Activated CD4-positive, alpha-beta T cell treated with anti-CD3 and anti-CD28 coated beads for 4 hours (primary cell): ENCODE measurements around the gene PSMF1.

Source experiments
- DNase-seq, 2 donors: peaks; one replicate each; pipeline ENCODE4 v3.0.0-alpha.2; 2020

Gene PSMF1

DNA sequence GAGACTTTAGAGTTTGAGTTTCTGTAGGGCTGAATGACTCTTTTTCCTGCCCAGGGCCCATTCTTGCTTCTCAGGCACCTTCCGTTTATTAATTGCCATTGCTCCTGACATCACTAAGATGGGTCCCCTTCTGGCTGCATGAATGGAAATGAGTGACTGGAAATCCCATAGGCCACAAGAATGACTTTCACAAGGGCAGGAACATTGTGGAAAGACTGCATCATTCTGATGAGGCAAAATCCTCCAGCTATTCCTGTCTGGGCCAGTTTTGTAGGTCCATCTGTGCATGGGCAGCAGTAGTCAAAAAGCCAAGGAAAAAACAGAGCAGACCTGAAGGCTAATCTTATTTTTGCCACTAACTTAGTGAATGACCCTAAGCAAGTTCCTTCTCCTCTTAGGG is 47.1 kb downstream of the PSMF1 start:
- DNase-seq: no peak

DNA sequence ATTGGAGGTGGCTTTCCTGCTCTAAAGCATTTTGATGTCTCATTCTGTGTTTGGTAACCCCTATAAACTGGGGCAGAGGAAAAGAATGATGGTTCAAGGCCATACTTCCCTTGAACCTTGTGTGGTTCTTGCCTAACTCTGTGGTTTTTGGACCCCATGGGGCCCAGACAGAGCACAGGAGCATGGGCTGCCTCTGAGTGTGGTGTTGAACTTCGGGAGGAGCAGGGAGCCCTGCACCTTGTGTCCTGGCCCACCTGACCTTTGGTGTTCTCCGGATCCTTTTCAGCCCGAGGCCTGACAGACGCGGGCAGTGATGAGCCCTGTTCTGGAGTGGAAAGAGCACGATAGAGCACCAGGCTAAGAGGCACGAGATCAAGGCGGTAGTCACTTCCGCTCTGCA is 47.5 kb downstream of the PSMF1 start:
- no peak for DNase-seq

DNA sequence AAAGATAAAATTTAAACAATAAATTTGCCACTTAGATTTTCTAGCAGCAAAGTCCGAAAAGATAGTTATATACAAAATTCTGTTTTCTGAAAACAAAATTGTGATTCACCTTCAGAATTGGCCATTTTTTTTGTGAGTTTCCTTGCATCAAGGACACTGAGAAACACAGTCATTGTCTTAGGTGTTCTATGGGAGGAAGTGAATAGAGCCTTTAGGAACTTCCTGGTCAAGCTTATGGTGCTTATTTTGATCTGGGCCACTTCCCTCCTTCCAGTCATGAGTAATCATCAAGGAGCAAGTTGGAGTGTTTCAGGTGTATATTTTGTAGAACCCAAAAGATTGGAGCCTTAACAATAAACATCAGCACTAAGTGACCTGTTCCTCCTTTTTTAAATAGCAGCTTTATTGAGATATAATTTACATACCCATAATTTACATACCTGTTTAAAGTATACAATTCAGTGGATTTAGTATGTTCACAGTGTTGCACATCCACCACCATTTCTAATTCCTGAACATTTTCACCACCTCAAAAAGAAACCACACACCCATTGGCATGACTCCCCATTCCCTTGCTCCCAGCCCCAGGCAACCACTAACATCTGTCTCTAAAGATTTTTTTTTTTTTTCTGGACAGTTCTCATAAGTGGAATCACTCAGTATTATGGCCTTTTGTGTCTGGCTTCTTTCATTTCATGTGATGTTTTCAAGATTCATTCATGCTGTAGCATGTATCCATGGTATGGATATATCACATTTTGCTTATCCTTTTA is 48.7 kb downstream of the PSMF1 start:
- DNase-seq: no peak

DNA sequence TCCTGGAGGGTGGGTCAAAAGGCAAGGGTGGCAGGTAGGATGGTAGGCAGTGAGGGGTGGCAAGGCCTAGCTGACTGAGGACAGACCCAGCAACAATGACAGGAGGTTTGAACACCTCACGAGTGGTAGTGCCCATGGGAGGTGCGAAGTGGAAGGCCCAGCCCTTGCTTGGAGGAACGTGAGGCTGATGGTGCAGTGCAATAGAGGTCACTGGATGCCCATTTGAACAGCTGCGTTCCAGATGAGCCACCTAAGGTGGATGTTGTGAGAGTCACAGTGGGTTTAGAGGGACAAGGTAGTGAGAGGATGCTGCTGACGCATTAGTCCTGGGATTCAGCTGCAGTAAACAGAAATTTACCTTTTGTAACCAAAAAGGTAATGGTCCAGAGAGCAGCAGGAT is 50.8 kb downstream of the PSMF1 start:
- no peak for DNase-seq

DNA sequence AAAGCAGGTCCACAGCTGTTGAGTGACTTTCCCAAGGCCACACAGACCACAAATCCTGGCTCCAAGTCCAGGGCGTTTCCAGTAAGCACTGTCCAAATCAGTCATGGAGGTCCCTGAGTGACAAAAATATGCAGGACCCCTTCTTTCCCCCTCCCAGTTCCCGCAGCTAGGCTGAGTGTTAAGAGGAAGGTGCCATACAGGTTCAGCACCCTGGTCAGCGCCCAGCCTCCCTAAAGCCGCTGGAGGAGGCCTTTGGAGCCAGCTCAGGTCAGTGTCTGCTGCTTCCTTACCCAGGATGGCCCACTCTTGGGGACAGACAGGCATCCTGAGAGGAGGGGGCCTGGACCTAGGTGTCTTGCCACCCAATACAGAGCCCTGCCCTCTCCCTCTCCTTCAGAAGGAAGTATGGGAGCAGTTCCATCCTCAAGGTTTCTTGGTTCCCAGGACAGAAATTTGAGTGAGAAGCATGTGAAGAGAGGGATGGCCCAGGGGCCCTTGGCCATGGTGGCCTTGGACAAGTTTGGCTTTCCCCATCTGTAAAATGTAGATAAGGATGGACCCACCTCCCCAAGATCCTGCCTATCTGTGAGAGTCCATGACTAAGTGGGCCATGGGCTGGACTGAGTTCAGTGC is 53.2 kb downstream of the PSMF1 start:
- DNase-seq: no peak

DNA sequence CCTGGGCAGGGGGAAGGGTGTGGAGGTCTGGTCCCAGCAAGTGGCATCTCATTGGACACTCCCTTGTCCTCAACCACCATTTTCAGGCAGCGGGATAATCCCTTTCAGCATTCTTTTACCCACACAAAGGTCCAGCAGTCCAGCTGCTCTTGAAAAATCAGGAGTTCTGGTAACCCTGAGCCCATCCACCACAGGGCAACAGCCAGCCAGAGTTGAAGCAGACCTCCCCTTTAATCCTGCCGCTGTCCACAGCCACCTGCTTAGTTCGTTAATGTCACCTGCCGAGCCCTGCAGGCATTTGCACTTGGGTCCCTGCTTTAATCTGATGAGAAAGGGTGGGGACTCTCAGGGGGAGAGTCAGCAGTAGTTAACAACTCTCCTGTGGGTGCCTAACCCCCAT is 55.3 kb downstream of the PSMF1 start:
- DNase-seq: no peak

DNA sequence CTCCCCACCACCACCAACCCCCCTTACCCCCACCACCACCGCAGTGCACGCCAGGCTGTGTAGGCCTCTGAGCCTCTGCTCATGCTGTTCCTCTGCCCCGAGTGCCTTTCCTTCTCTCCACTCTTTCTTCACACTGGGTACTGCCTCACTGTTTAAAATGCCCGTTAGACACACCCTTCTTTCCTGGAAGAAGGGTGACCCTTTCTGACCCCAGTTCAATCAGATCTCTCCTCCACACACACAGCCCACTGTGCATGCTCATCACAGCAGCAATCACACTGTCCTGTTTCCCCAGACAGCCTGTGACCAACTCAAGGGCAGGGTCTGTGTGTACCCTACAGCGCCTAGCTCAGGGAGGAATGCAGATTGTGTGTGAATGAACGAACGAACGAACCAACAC is 56.4 kb downstream of the PSMF1 start:
- DNase-seq: no peak

DNA sequence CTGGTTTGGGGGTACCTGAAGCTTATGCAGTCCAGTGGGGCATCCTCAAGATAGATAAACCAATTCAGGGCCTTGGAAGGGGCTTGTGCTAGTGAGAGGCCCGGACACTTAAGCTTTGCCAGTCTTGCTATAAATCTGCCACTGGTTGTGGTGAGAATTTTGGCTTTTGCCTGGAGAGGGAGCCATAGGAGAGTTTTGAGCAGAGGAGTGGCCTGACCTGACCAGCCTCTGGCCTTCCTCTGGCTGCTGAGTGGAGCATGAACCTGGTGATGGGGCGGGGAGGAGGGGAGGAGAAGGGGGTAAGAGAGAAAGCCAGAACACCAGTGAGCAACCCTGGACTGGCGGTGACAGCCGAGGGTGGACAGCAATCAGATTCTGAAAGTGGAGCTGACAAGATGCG is 59.3 kb downstream of the PSMF1 start:
- no peak for DNase-seq

DNA sequence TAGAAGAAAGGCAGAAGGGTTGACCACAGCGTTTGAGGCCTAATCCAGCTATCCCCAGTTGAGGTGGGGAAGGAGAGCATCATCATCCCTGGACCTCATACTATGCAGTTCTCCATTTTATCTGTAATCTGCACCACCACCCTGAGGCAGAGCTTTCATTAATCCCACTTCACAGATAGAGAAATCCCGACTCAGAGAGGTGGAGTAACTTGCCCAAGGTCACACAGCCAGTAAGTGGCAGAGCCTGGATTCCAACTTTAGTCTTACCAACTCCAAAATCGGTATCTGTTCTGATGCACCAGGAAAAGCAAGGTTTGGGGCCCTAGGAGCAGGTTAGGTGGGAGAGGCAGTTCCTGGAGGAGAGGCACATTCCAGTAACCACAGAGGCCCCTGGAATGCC is 59.7 kb downstream of the PSMF1 start:
- no peak for DNase-seq

DNA sequence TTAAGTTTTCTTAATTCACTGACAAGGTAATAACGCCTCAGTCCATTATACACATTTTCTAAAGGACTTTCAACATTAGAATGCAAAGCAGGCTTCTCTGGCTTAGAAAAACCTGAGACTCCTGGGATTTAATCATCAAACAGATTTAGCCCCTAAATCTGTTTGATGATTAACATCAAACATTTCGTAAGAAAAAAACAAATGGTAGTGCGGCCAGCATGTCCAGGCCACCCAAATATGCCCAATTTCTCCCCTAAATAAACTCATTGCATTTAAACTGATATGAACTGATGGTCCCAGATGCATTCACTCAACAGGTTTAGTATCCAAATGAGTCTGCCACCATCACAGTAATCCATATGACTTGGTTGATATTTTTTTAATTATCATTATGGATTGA is 60.2 kb downstream of the PSMF1 start:
- DNase-seq: no peak

DNA sequence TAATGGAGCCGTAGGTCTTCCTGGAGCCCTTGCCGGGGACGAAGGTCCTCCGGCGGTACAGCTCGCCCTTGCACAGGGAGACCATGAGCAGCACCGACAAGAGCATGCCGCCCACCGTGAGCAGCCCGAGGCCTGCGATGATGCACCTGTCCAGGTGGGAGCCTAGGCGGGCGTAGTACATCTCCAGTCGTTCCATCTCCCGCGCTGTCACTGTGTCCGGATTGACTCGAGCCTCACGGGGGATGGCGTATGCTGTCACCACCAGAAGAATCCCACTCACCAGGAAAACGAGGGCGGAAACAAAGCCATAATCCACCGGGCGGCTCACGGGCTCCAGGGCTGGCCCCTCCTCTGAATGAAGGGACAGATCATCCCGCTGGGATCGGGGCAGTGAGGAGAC is 62.5 kb downstream of the PSMF1 start:
- no peak for DNase-seq

DNA sequence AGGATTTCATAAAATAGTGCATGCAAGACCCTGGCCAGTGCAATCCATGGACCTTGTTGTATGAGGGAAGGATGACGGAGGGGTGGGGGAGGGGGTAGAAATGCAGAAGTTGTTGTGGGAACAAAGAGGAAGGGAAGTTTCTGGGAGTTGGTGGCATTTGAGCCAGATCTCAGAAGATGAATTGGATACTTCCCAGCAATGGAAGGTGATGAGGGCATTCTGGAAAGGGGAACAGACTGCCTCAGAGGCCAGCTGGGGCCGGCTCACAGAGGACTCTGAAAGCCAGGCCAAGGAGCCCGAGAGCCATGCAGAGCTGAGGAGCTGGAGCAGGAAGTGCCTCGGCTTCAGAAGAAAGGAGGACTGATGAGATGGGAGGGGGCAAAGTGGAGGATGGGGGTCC is 63.7 kb downstream of the PSMF1 start:
- no peak for DNase-seq

DNA sequence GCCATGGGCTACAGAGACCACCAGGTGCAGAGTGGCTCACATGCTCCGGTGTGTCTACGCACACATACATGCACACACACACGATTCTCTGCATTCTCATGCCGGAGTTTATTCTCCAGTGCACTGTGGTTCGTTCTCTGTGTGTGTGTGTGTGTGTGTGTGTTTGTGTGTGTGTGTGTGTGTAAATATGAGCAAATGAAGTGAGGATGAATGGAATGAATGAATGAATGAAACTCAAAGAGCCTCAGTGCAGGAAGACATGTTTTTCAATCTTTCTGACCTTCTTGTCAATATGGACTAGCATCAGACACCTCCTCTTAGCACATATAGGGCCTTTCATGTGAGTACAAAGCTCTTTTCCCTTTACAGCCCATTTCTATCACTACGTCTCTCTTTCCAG is 64.8 kb downstream of the PSMF1 start:
- no peak for DNase-seq

DNA sequence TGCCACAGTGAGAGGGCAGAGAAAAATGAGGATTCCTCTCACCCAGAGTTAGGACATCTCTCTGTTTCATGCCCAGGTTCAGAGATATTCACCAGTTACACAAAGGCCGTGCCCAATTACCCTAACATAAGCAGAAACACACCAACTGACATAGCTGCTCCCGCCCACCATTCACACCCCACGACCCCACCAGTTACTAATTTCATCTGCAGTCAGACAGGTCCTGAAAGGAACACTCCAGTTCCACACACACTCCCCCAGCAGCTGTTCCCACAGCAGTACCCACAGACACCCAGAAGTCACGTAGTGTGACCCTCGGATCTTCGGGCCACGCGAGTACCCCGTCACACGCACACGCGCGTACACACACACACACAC is 65.8 kb downstream of the PSMF1 start:
- no peak for DNase-seq

DNA sequence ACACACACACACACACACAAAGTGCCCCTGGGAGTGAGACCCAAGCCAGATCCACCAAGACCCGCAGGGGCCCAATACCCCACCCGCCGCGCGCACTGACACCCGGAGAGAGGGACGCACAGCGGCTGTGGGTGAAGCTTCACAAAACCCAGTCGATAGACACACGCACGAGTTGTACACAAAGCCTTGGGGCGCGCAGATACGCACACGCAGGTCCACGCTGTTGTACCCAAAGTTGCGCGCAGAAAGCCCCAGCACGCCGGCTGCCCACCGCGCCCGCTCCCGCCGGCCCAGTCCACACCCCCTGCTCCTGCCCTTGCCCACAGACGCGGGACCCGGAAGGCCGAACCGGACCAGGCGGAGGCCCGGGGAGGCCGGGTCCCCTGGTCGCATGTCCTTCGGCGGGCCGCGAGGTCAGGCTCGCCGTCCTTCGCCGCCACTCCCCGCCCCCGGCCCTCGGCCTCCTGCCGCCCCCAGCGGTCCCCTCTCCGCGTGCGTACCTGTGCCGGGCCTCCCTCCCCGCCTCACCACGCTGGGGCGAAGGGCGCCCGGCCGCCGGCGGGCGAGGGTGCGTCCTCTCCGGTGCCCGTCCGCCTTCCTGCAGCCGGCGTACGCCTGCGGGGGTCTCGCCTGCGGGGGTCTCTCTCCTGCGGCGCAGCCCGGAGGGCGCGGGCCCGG is 66.4 kb downstream of the PSMF1 start, which contains the start of gene TMEM74B:
TSS of gene TMEM74B (minus strand) at position 344 of the 678 bp plus-strand sequence. CDS start 1,180 bp downstream, outside the sequence.
- no peak for DNase-seq

DNA sequence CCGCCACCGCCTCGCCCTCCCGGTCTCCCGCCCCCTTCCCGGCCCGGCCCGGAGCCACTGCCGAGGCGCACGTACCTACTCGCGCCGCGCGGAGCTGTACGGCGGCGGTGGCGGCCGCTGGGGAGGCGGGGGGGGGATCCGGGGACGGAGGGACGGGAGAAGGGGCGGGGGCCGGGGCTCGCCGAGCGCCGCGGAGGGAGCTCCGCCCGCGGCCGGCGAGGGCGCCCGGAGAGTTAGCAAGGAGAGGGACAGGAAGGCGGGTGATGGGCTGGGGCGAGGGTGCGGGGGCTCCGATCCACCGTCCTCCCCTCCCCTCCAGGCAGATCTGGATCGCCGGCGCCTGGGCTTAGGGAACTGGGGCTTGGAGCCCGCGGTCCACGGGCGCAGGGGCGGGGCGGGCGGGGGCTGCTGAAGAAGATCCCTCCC is 66.9 kb downstream of the PSMF1 start:
- DNase-seq: no peak

DNA sequence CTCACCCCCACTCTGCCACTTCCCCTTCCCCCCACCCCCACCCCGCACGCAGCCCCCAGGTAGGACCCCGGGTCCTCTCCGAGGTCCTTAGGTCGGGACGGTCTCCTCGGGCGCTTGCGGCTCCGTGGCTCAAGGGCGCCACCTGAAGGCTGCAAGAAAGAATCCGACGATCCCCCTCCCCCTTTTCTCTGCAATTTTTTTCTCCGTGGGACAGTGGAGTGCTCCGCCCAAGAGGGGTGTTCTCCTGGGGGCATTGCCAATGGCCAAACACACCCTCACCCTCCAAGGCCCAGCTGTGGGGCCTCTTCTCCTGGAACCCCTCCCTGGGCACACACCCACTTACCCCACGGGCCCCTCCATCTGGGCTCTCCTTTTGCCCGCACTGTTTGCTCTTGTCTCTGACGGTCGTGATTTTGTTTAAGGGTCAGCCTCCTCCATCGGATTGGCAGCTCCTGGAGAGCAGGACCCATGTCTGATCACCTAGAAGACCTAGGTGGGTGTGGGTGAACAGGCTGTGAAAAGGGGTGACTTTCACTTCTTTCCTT is 67.5 kb downstream of the PSMF1 start:
- peak; percentile 11 to 18 for DNase-seq

DNA sequence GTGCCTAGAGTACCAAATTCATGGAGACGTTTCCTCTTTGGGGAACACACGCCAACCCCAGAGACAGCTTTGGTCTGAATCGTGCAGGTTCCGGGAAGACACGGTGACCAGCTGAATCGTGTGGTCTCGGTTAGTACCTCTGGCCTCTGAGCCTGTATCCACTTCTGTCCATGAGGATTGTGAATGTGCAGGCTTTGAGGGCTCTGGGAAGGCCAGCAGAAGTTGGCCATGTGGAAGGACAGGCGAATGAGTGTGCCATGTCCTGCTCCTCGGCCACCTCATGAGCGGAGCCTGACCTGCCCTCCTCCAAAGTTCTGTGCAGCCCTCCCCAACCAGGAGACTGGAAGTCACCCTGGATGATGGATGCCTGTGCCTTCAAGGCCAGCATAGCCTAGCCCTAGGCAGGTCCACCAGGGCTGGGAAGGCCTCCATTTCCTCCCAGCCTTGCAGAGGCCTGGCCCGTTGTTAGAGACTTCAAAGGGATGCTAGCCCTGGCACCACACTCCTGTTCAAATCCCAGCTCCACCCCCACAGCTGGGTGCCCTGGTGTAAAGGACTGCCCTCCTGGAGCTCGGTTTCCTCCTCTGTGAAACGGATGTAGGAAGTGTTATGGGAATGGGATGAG is 68.1 kb downstream of the PSMF1 start:
- no peak for DNase-seq

DNA sequence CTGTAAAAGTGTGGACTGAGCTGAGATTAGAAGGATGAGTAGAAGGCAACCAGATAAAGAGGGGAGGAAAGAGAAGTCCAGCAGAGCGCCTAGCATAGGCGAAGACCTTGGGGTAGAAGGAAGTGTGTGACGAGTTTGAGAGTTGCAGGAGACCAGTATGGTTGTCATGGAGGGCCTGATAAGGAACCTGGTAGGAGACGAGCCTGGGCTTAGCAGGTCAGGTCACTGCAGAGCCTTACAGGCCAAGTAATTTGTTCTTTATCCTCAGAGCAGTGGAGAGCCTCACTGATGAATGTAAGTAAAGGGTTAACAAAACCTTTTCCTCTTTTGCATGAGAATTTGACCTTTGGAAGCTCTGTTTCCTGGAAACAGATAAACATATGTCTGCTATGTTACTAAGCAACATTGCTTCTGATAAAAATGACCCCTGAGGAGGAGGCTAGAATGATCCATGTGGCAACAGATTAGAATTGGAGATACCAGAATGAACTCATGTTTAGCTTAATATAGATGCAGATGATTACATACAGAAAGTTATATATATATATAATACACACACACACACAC is 69.3 kb downstream of the PSMF1 start:
- no peak for DNase-seq

DNA sequence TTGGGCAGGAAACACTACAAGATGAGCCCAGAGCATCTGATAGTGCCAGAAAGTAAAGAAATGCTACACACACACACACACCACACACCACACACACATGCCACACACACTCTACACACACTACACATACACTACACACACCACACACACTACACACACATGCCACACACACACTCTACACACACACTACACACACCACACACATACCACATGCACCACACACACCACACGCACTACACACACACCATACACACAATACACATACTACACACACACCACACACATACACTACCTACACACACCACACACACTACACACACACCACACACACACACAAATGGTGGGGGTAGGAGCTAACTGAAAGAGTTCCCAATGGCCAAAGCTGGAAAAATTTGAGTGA is 69.9 kb downstream of the PSMF1 start:
- no peak for DNase-seq

DNA sequence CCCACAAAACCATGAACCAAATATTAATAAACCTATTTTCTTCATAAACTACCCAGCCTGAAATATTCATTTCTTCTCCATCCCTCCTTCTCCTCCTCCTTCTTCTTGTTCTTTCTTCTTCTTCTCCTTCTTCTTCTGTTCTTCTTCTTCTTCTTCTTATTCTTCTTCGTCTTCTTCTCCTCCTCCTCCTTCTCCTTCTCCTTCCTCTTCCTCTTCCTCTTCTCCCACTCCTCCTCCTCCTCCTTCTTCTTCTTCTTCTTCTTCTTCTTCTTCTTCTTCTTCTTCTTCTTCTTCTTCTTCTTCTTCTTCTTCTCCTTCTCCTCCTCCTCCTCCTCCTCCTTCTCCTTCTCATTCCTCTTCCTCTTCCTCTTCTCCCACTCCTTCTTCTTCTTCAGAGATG is 71.4 kb downstream of the PSMF1 start:
- DNase-seq: no peak

DNA sequence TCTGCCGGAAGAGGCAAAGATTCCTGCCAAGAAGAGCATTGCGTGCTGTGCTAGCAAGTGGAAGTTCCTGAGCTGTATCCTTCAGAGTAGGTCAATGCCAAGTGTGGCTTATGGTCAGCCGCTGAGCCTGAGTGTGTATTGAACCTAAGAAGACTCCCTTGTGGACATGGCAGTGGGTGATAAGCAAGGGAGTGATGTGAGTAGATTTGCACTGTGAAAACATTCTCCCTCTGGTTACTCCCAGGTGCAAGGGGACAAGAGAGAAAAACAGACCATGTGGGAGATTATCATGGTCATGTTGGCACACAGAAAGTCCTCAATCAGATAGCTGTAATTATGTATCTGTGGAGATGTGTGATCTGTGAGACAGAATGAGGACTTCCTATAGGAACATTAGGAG is 72.4 kb downstream of the PSMF1 start:
- no peak for DNase-seq

DNA sequence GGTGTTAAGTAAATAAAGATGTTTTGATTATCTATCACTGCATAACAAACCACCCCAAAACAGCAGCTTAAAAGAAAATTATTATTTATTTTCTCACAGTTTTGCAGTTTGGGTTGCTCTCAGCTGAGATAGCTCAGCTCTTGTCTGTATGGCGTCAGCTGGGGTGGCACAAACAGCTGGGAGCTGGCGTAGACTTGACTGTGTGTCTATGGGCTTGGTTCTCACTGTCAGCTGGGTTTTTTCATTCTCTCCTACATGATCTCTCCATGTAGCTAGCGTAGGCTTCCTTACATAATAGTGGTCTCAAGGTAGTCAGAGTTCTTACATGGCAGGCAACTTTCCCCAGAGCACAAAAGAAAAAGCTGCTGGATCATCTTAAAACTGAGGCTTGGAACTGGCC is 72.9 kb downstream of the PSMF1 start:
- DNase-seq: no peak
